HUES48 (cell line): ENCODE data around the gene PGGHG.

ENCODE experiments used
- H3K27ac ChIP-seq: one replicate; pipeline ENCODE4 v1.7.0; 2013; ENCODE audit warnings: low read depth, low read length, inconsistent platforms
- H3K27me3 ChIP-seq: 2 replicates; pipeline ENCODE4 v1.6.1; 2013; ENCODE audit warnings: mild to moderate bottlenecking, low read length; ENCODE audit not compliant: control insufficient read depth, insufficient read depth
- H3K36me3 ChIP-seq: 2 replicates; pipeline ENCODE4 v1.6.1; 2013; ENCODE audit warnings: low read length; ENCODE audit not compliant: control insufficient read depth, insufficient read depth
- H3K4me1 ChIP-seq: 2 replicates; pipeline ENCODE4 v1.6.1; 2013; ENCODE audit warnings: mild to moderate bottlenecking, low read length; ENCODE audit not compliant: control insufficient read depth, insufficient read depth
- H3K4me3 ChIP-seq: 2 replicates; pipeline ENCODE4 v1.5.1; 2013; ENCODE audit warnings: mild to moderate bottlenecking, low read depth, low read length
- H3K9ac ChIP-seq: 2 replicates; pipeline ENCODE4 v1.6.1; 2013; ENCODE audit warnings: mild to moderate bottlenecking, low read depth, low read length, moderate library complexity
- H3K9me3 ChIP-seq: 2 replicates; pipeline ENCODE4 v1.6.1; 2013; ENCODE audit warnings: low read length; ENCODE audit not compliant: control insufficient read depth, insufficient read depth

PGGHG gene

GRCh38 chr11:288478-289397 is at the start of gene PGGHG:
Gene PGGHG (plus strand): TSS chr11:289126. CDS start chr11:289817, 691 bp downstream.
- no peaks in the 10 kb centered on the region for H3K9me3 ChIP-seq
- H3K4me3 ChIP-seq, result peak within 1 kb of the TSS; percentile 49
- no peak within 1 kb of the TSS for H3K27ac ChIP-seq
- peaks cover 20% of the 10 kb centered on the region for H3K36me3 ChIP-seq
- H3K27me3 ChIP-seq, result peaks cover 27% of the 10 kb centered on the region
- peaks cover 13% of the 10 kb centered on the region for H3K4me1 ChIP-seq
- no peak within 1 kb of the TSS for H3K9ac ChIP-seq

- Histone ChIP-seq H3K36me3 (peaks cover 59% of the 10 kb centered on the region), H3K4me3 (no peak overlapping the region), H3K9me3 (no peaks in the 10 kb centered on the region), H3K27ac (no peak overlapping the region), H3K9ac (no peak overlapping the region), H3K4me1 (peaks cover 8% of the 10 kb centered on the region), H3K27me3 (no peaks in the 10 kb centered on the region)
These were observed 48.6 kb upstream of the PGGHG start for GRCh38 chr11:240315-240714.

GRCh38 chr11:241634-242033 is 47.3 kb upstream of the PGGHG start:
- H3K9me3 ChIP-seq, result no peaks in the 10 kb centered on the region
- no peaks in the 10 kb centered on the region for H3K27me3 ChIP-seq

GRCh38 chr11:244376-244775 is 44.5 kb upstream of the PGGHG start:
- no peak overlapping the region for H3K27ac ChIP-seq
- no peaks in the 10 kb centered on the region for H3K27me3 ChIP-seq
- no peak overlapping the region for H3K9ac ChIP-seq
- no peaks in the 10 kb centered on the region for H3K9me3 ChIP-seq
- peaks cover 91% of the 10 kb centered on the region for H3K36me3 ChIP-seq
- no peak overlapping the region for H3K4me3 ChIP-seq
- no peaks in the 10 kb centered on the region for H3K4me1 ChIP-seq

More at GRCh38 chr11:241634-242033, 47.3 kb upstream of the PGGHG start:
- Histone ChIP-seq H3K9ac (no peak overlapping the region), H3K27ac (no peak overlapping the region), H3K4me3 (no peak overlapping the region), H3K36me3 (peaks cover 71% of the 10 kb centered on the region), H3K4me1 (peaks cover 8% of the 10 kb centered on the region)

GRCh38 chr11:249062-249461 is 39.9 kb upstream of the PGGHG start:
- H3K9ac ChIP-seq, result no peak overlapping the region
- no peak overlapping the region for H3K27ac ChIP-seq
- H3K9me3 ChIP-seq, result no peaks in the 10 kb centered on the region
- peaks cover 91% of the 10 kb centered on the region for H3K36me3 ChIP-seq
- no peaks in the 10 kb centered on the region for H3K4me1 ChIP-seq
- H3K4me3 ChIP-seq, result no peak overlapping the region
- no peaks in the 10 kb centered on the region for H3K27me3 ChIP-seq

GRCh38 chr11:250274-250673 is 38.7 kb upstream of the PGGHG start:
- Histone ChIP-seq H3K36me3 (peaks cover 80% of the 10 kb centered on the region), H3K4me3 (no peak overlapping the region), H3K27me3 (no peaks in the 10 kb centered on the region), H3K9me3 (no peaks in the 10 kb centered on the region), H3K4me1 (no peaks in the 10 kb centered on the region), H3K27ac (peak overlapping the region; percentile 32), H3K9ac (no peak overlapping the region)

- H3K9ac ChIP-seq, result no peak overlapping the region
- H3K4me1 ChIP-seq, result no peaks in the 10 kb centered on the region
- H3K27ac ChIP-seq, result peak overlapping the region; percentile 32
- H3K36me3 ChIP-seq, result peaks cover 74% of the 10 kb centered on the region
- no peaks in the 10 kb centered on the region for H3K27me3 ChIP-seq
- no peak overlapping the region for H3K4me3 ChIP-seq
- no peaks in the 10 kb centered on the region for H3K9me3 ChIP-seq
These were observed 38.1 kb upstream of the PGGHG start for GRCh38 chr11:250740-251299.

- no peak overlapping the region for H3K27ac ChIP-seq
- no peak overlapping the region for H3K9ac ChIP-seq
- no peaks in the 10 kb centered on the region for H3K9me3 ChIP-seq
- H3K4me1 ChIP-seq, result no peaks in the 10 kb centered on the region
- H3K36me3 ChIP-seq, result peaks cover 68% of the 10 kb centered on the region
- no peak overlapping the region for H3K4me3 ChIP-seq
- no peaks in the 10 kb centered on the region for H3K27me3 ChIP-seq
These were observed 37.4 kb upstream of the PGGHG start for GRCh38 chr11:251550-251949.

- H3K27me3 ChIP-seq, result no peaks in the 10 kb centered on the region
- H3K36me3 ChIP-seq, result peaks cover 58% of the 10 kb centered on the region
- H3K9ac ChIP-seq, result no peak overlapping the region
- no peak overlapping the region for H3K4me3 ChIP-seq
- H3K4me1 ChIP-seq, result no peaks in the 10 kb centered on the region
- no peak overlapping the region for H3K27ac ChIP-seq
- H3K9me3 ChIP-seq, result no peaks in the 10 kb centered on the region
These were observed 36.3 kb upstream of the PGGHG start for GRCh38 chr11:252666-253065.

- H3K36me3 ChIP-seq, result peaks cover 52% of the 10 kb centered on the region
- no peaks in the 10 kb centered on the region for H3K9me3 ChIP-seq
- no peak overlapping the region for H3K9ac ChIP-seq
- no peaks in the 10 kb centered on the region for H3K4me1 ChIP-seq
- H3K27me3 ChIP-seq, result no peaks in the 10 kb centered on the region
- no peak overlapping the region for H3K27ac ChIP-seq
- no peak overlapping the region for H3K4me3 ChIP-seq
These were observed 35.6 kb upstream of the PGGHG start for GRCh38 chr11:253160-253885.

- Histone ChIP-seq H3K9ac (no peak overlapping the region), H3K36me3 (peaks cover 46% of the 10 kb centered on the region), H3K9me3 (no peaks in the 10 kb centered on the region), H3K4me1 (no peaks in the 10 kb centered on the region), H3K27me3 (no peaks in the 10 kb centered on the region), H3K4me3 (no peak overlapping the region), H3K27ac (no peak overlapping the region)
These were observed 35.0 kb upstream of the PGGHG start for GRCh38 chr11:253886-254270.
